Left cardiac atrium (tissue), 4 donors: ENCODE measurements around the gene TRAPPC12. TPM values are rescaled to one million over a fixed set of nuclear protein-coding genes. Genes with fewer than 3 reads are reported as not detected.

Experiments used
- ATAC-seq, 2 donors: fragments of 200-7000 bp; cut with Tn5 transposase; one replicate each; pipeline ENCODE4 v1.9.1; 2020; ENCODE audit warnings: mild to moderate bottlenecking in 2 of 2, moderate library complexity in 2 of 2
- DNase-seq: peaks from one replicate; pipeline ENCODE4 v3.0.0-alpha.2; 2020
- intact Hi-C, 2 donors: fragments of 100-400 bp; cut with DNase I; formaldehyde crosslinking; loops; one replicate each; pipeline versions ENCODE4 v1.14.1 to v1.15.1; 2022 to 2023
- total RNA-seq, 2 donors: library from RNA; stranded (reverse); fragmentation: NEBNext Ultra II Directional; extraction: Animal tissue kit (Norgen Biotek cat#: 25700); gene quantifications; one replicate each; pipeline ENCODE4 v1.2.1, GENCODE V29; 2021
- donor health status: DM: no; HTN: yes; CAD: no.
- donor health status: DM: no; HTN: yes; CAD: no; lungs with severe emphysema.
- donor health status: DM: yes; HTN: yes; CAD: no.
- donor health status: Dilated cardiomyopathy.

Gene TRAPPC12
- total RNA-seq, 2 donors from 2014 or later, result 76.2 to 86.3 TPM

- DNase-seq (no peak), ATAC-seq (no peak)
- intact Hi-C loops, result loop anchor here in 1 of 2 donors (5.0 kb wide), 1 partner anchor 228 kb away; no protein-coding TSS in a partner anchor
Measured at GRCh38 chr2:3424171-3424795, 44.8 kb downstream of the TRAPPC12 start.

- DNase-seq (no peak), ATAC-seq (no peak)
- intact Hi-C loops, result loop anchor here in 1 of 2 donors (5.0 kb wide), 1 partner anchor 36 kb away; no protein-coding TSS in a partner anchor
Measured at GRCh38 chr2:3426615-3427014, 47.1 kb downstream of the TRAPPC12 start.

GRCh38 chr2:3427272-3427671, 47.8 kb downstream of the TRAPPC12 start:
- no peak for DNase-seq
- no peak for ATAC-seq
- intact Hi-C loops, result loop anchor here in 1 of 2 donors (5.0 kb wide), 1 partner anchor 35 kb away; no protein-coding TSS in a partner anchor

- intact Hi-C loops, result loop anchor here in 1 of 2 donors (5.0 kb wide), 1 partner anchor 34 kb away; no protein-coding TSS in a partner anchor
- ATAC-seq (no peak), DNase-seq (no peak)
Measured at GRCh38 chr2:3428577-3428976, 49.1 kb downstream of the TRAPPC12 start.

- intact Hi-C loops, result loop anchor here in 1 of 2 donors (5.0 kb wide), 1 partner anchor 33 kb away; no protein-coding TSS in a partner anchor
- ATAC-seq (peak; percentile 41 to 48), DNase-seq (no peak)
Measured at GRCh38 chr2:3429066-3429610, 49.6 kb downstream of the TRAPPC12 start.

GRCh38 chr2:3430172-3430571, 50.7 kb downstream of the TRAPPC12 start:
- ATAC-seq (no peak), DNase-seq (no peak)
- intact Hi-C loops, result no loop called here

GRCh38 chr2:3430740-3431490, 51.4 kb downstream of the TRAPPC12 start:
- DNase-seq, result no peak
- intact Hi-C loops, result no loop called here
- no peak for ATAC-seq

- no peak for DNase-seq
- ATAC-seq, result no peak
- intact Hi-C loops, result no loop called here
Measured at GRCh38 chr2:3432067-3432466, 52.6 kb downstream of the TRAPPC12 start.

GRCh38 chr2:3432693-3433338, 53.3 kb downstream of the TRAPPC12 start:
- intact Hi-C loops, result no loop called here
- peak; percentile 74 to 80 for ATAC-seq
- DNase-seq, result no peak

- intact Hi-C loops, result no loop called here
- no peak for DNase-seq
- ATAC-seq, result peak in 1 of 2 donors; percentile 36
Measured at GRCh38 chr2:3433339-3433699, 53.8 kb downstream of the TRAPPC12 start.

- intact Hi-C loops, result no loop called here
- DNase-seq (no peak), ATAC-seq (no peak)
Measured at GRCh38 chr2:3433776-3434400, 54.4 kb downstream of the TRAPPC12 start.

GRCh38 chr2:3434654-3435053, 55.2 kb downstream of the TRAPPC12 start:
- intact Hi-C loops, result no loop called here
- ATAC-seq (peak; percentile 40 to 53), DNase-seq (no peak)

GRCh38 chr2:3435445-3435844, 56.0 kb downstream of the TRAPPC12 start:
- intact Hi-C loops, result no loop called here
- DNase-seq, result no peak
- no peak for ATAC-seq

GRCh38 chr2:3440477-3440876, 61.0 kb downstream of the TRAPPC12 start:
- DNase-seq (no peak), ATAC-seq (no peak)
- intact Hi-C loops, result no loop called here

- DNase-seq (no peak), ATAC-seq (no peak)
- intact Hi-C loops, result no loop called here
Measured at GRCh38 chr2:3441465-3441864, 62.0 kb downstream of the TRAPPC12 start.

GRCh38 chr2:3442185-3442584, 62.7 kb downstream of the TRAPPC12 start:
- no peak for ATAC-seq
- no peak for DNase-seq
- intact Hi-C loops, result no loop called here

- DNase-seq (no peak), ATAC-seq (no peak)
- intact Hi-C loops, result no loop called here
Measured at GRCh38 chr2:3443083-3443482, 63.6 kb downstream of the TRAPPC12 start.

- ATAC-seq (peak in 1 of 2 donors; percentile 18), DNase-seq (no peak)
- intact Hi-C loops, result no loop called here
Measured at GRCh38 chr2:3443506-3444084, 64.1 kb downstream of the TRAPPC12 start.

- no peak for DNase-seq
- ATAC-seq, result no peak
- intact Hi-C loops, result no loop called here
Measured at GRCh38 chr2:3445891-3446290, 66.4 kb downstream of the TRAPPC12 start.
